H9 (cell line): ENCODE data around the gene PLIN3. TPM values are rescaled to one million over a fixed set of nuclear protein-coding genes. Genes with fewer than 3 reads are reported as not detected.
"Not testable (repeated sequence)": the region's sequence is repeated elsewhere in the genome, so short reads cannot be mapped to it uniquely, and the experiment has no call there.

ENCODE experiments used
- DNase-seq: peaks from one replicate; pipeline ENCODE4 v3.0.0-alpha.2; 2017
- H2AFZ ChIP-seq: one replicate; pipeline ENCODE4 v1.6.1; 2013; ENCODE audit warnings: mild to moderate bottlenecking, low read length, control low read depth, moderate library complexity
- H2AK5ac ChIP-seq: 2 replicates; pipeline ENCODE4 v1.6.1; 2013; ENCODE audit warnings: low read length, control low read depth, mixed read lengths; ENCODE audit not compliant: insufficient read length
- H2BK120ac ChIP-seq: one replicate; pipeline ENCODE4 v1.6.1; 2013; ENCODE audit warnings: low read depth, mild to moderate bottlenecking, low read length, control low read depth, inconsistent platforms; ENCODE audit not compliant: poor library complexity, severe bottlenecking
- H2BK12ac ChIP-seq: 2 replicates; pipeline ENCODE4 v1.6.1; 2013; ENCODE audit warnings: low read length, control low read depth, mixed read lengths, low read depth; ENCODE audit not compliant: insufficient read length
- H2BK15ac ChIP-seq: 2 replicates; pipeline ENCODE4 v1.6.1; 2013; ENCODE audit warnings: low read depth, low read length, control low read depth
- H2BK20ac ChIP-seq: one replicate; pipeline ENCODE4 v1.6.1; 2013; ENCODE audit warnings: low read depth, mild to moderate bottlenecking, low read length, control low read depth, inconsistent platforms; ENCODE audit not compliant: poor library complexity, severe bottlenecking
- H2BK5ac ChIP-seq: 2 replicates; pipeline ENCODE4 v1.6.1; 2013; ENCODE audit warnings: low read length, control low read depth, mixed read lengths; ENCODE audit not compliant: insufficient read length
- H3K14ac ChIP-seq: 2 replicates; pipeline ENCODE4 v1.6.1; 2013; ENCODE audit warnings: low read length, control low read depth; ENCODE audit not compliant: insufficient read depth
- H3K18ac ChIP-seq: 2 replicates; pipeline ENCODE4 v1.6.1; 2013; ENCODE audit warnings: low read depth, mild to moderate bottlenecking, mixed read lengths, low read length, control low read depth; ENCODE audit not compliant: insufficient read length
- H3K23ac ChIP-seq: 2 replicates; pipeline ENCODE4 v1.6.1; 2013; ENCODE audit warnings: low read length, control low read depth, mixed read lengths, low read depth; ENCODE audit not compliant: insufficient read length
- H3K23me2 ChIP-seq: 2 replicates; pipeline ENCODE4 v1.6.1; 2013; ENCODE audit warnings: low read depth, mild to moderate bottlenecking, mixed read lengths, low read length, control low read depth; ENCODE audit not compliant: insufficient read length, poor library complexity, severe bottlenecking
- H3K27ac ChIP-seq: 2 replicates; pipeline ENCODE4 v1.5.1; 2013; ENCODE audit warnings: low read length, control low read depth, mixed read lengths, low read depth; ENCODE audit not compliant: insufficient read length
- H3K27me3 ChIP-seq: 2 replicates; pipeline ENCODE4 v1.6.1; 2013; ENCODE audit warnings: low read length, control low read depth, inconsistent platforms; ENCODE audit not compliant: insufficient read depth
- H3K4ac ChIP-seq: 2 replicates; pipeline ENCODE4 v1.6.1; 2013; ENCODE audit warnings: low read depth, mild to moderate bottlenecking, control low read depth, inconsistent platforms, low read length, moderate library complexity
- H3K4me1 ChIP-seq: 2 replicates; pipeline ENCODE4 v1.6.1; 2013; ENCODE audit warnings: low read length, control low read depth, inconsistent platforms; ENCODE audit not compliant: insufficient read depth
- H3K4me2 ChIP-seq: 2 replicates; pipeline ENCODE4 v1.6.1; 2013; ENCODE audit warnings: low read length, control low read depth, mixed read lengths; ENCODE audit not compliant: insufficient read length, insufficient read depth
- H3K56ac ChIP-seq: 2 replicates; pipeline ENCODE4 v1.6.1; 2013; ENCODE audit warnings: low read depth, mild to moderate bottlenecking, mixed read lengths, low read length, control low read depth; ENCODE audit not compliant: insufficient read length
- H3K79me1 ChIP-seq: 2 replicates; pipeline ENCODE4 v1.6.1; 2013; ENCODE audit warnings: low read depth, mild to moderate bottlenecking, moderate library complexity, low read length, control low read depth, inconsistent platforms; ENCODE audit not compliant: insufficient read depth, poor library complexity, severe bottlenecking
- H3K79me2 ChIP-seq: 2 replicates; pipeline ENCODE4 v1.6.1; 2013; ENCODE audit warnings: low read length, control low read depth, inconsistent platforms; ENCODE audit not compliant: insufficient read depth
- H3K9ac ChIP-seq: 2 replicates; pipeline ENCODE4 v1.6.1; 2013; ENCODE audit warnings: low read length, control low read depth, mixed read lengths; ENCODE audit not compliant: insufficient read length; ENCODE audit errors: extremely low read depth
- H3K9me3 ChIP-seq: one replicate; pipeline ENCODE4 v1.6.1; 2013; ENCODE audit warnings: low read depth, low read length, inconsistent platforms; ENCODE audit not compliant: control insufficient read depth
- H3T11ph ChIP-seq: one replicate; pipeline ENCODE4 v1.6.1; 2013; ENCODE audit warnings: mild to moderate bottlenecking, low read length, control low read depth, inconsistent platforms
- H4K20me1 ChIP-seq: one replicate; pipeline ENCODE4 v1.6.1; 2013; ENCODE audit not compliant: control insufficient read depth, insufficient read length, insufficient read depth
- H4K5ac ChIP-seq: 2 replicates; pipeline ENCODE4 v1.6.1; 2013; ENCODE audit warnings: low read depth, mild to moderate bottlenecking, mixed read lengths, low read length, control low read depth; ENCODE audit not compliant: insufficient read length
- H4K8ac ChIP-seq: replicated peaks from 2 replicates; pipeline ENCODE4 v1.6.1; 2013; ENCODE audit warnings: low read length, control low read depth, mixed read lengths, low read depth; ENCODE audit not compliant: insufficient read length
- H4K91ac ChIP-seq: 2 replicates; pipeline ENCODE4 v1.6.1; 2013; ENCODE audit warnings: low read depth, mild to moderate bottlenecking, moderate library complexity, mixed read lengths, low read length, control low read depth; ENCODE audit not compliant: insufficient read length
- H3K27ac Mint-ChIP-seq, 3 experiments: 2 replicates in 2 of 3; 3 replicates in 1 of 3; pipeline ENCODE4 v1.8.0; 2020 to 2021; ENCODE audit warnings: mixed read lengths in 3 of 3, mild to moderate bottlenecking in 1 of 3, moderate library complexity in 1 of 3
- H3K27me3 Mint-ChIP-seq: 2 replicates; pipeline ENCODE4 v1.8.0; 2021; ENCODE audit warnings: low read depth, mild to moderate bottlenecking, moderate library complexity, mixed read lengths
- H3K36me3 Mint-ChIP-seq, 3 experiments: 2 replicates in 2 of 3; 3 replicates in 1 of 3; pipeline ENCODE4 v1.8.0; 2020 to 2021; ENCODE audit warnings: low read depth in 3 of 3, mixed read lengths in 3 of 3; ENCODE audit not compliant: insufficient read depth in 1 of 3
- H3K4me1 Mint-ChIP-seq, 2 experiments: 2 replicates each; pipeline ENCODE4 v1.8.0; 2020; ENCODE audit warnings: mixed read lengths in 2 of 2
- H3K4me3 Mint-ChIP-seq, 2 experiments: 2 replicates in 1 of 2; 3 replicates in 1 of 2; pipeline ENCODE4 v1.8.0; 2020 to 2021; ENCODE audit warnings: mild to moderate bottlenecking in 2 of 2, mixed read lengths in 2 of 2, moderate library complexity in 1 of 2
- H3K9me3 Mint-ChIP-seq, 2 experiments: 2 replicates in 1 of 2; 3 replicates in 1 of 2; pipeline ENCODE4 v1.8.0; 2020; ENCODE audit warnings: mild to moderate bottlenecking in 2 of 2, mixed read lengths in 2 of 2, moderate library complexity in 1 of 2
- WGBS: extraction: QIAGEN DNeasy Blood & Tissue Kit; methylation state at CpG from one replicate; pipeline ENCODE4 v1.1.7; 2013; ENCODE audit warnings: missing lambda C conversion rate, low lambda C conversion rate, mixed read lengths; ENCODE audit not compliant: insufficient read length; ENCODE audit errors: extremely low coverage; 5-methylcytosine and 5-hydroxymethylcytosine counted together
- total RNA-seq: library from RNA; stranded (reverse); gene quantifications from 2 replicates; pipeline ENCODE4 v1.2.1, GENCODE V29; 2021

PLIN3 gene
- total RNA-seq, 1 experiment from 2014 or later: 61.8 TPM

DNA sequence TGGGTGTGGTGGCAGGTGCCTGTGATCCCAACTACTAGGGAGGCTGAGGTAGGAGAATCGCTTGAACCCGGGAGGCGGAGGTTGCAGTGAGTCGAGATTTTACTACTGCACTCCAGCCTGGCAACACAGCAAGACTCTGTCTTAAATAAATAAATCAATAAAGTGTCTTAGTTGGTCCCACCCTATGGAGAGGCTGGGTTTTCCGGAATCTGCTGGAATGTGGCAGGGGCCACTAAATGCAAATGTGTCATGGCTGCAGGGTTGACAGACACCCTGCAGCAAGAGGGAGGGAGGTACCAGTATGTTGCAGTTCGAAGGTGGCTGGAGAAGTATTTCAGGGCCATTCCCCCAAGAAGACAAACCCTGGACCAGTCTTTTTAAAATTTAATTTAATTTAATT lies 17.5 kb upstream of the PLIN3 start:
- not testable (repeated sequence) for H3K9me3 ChIP-seq, H3K9me3 Mint-ChIP-seq, H3K79me1 ChIP-seq, H2AK5ac ChIP-seq, H2BK12ac ChIP-seq, H3K36me3 Mint-ChIP-seq, H3K56ac ChIP-seq, H3K27ac ChIP-seq, H4K5ac ChIP-seq, H3K18ac ChIP-seq, H3K4me1 ChIP-seq, H3K9ac ChIP-seq, H3K79me2 ChIP-seq, H4K91ac ChIP-seq, H2BK120ac ChIP-seq, H3K23me2 ChIP-seq, H3K27ac Mint-ChIP-seq, H3K27me3 ChIP-seq, H2BK20ac ChIP-seq, H2BK15ac ChIP-seq, DNase-seq, H3K4ac ChIP-seq, H3K4me3 Mint-ChIP-seq, H3K4me2 ChIP-seq, H4K20me1 ChIP-seq, H3K23ac ChIP-seq, H2BK5ac ChIP-seq, H3K4me1 Mint-ChIP-seq, H3K14ac ChIP-seq, H2AFZ ChIP-seq, H3T11ph ChIP-seq, H4K8ac ChIP-seq
- no CpG with 5 or more reads among the region's 6 CpGs for WGBS
- peaks cover 13% of the 10 kb centered on the region for H3K27me3 Mint-ChIP-seq

DNA sequence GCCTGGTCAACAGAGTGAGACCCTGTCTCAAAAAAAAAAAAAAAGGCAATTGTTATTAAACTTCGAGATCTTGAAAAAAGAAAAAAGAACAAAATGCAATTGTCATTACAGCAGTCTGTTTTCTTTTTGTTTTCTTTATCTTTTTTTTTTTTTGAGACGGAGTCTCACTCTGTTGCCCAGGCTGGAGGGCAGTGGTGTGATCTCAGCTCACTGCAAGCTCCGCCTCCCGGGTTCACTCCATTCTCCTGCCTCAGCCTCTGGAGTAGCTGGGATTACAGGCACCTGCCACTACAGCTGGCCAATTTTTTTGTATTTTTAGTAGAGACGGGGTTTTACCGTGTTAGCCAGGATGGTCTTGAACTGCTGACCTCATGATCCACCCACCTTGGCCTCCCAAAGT lies 15.4 kb upstream of the PLIN3 start:
- H3K4ac ChIP-seq, H2BK15ac ChIP-seq, H3K27me3 Mint-ChIP-seq, H3K9ac ChIP-seq, H3K27ac Mint-ChIP-seq, H4K91ac ChIP-seq, H3K27me3 ChIP-seq, H3K4me3 Mint-ChIP-seq, H2BK5ac ChIP-seq, H3T11ph ChIP-seq, H3K9me3 Mint-ChIP-seq, H3K27ac ChIP-seq, H3K79me2 ChIP-seq, H3K4me1 ChIP-seq, H3K9me3 ChIP-seq, H2BK12ac ChIP-seq, H4K5ac ChIP-seq, H4K8ac ChIP-seq, H3K4me1 Mint-ChIP-seq, H3K23ac ChIP-seq, H3K4me2 ChIP-seq, H3K56ac ChIP-seq, H3K36me3 Mint-ChIP-seq, H2BK20ac ChIP-seq, H2AK5ac ChIP-seq, H2AFZ ChIP-seq, H4K20me1 ChIP-seq, H3K18ac ChIP-seq, H3K79me1 ChIP-seq, H3K23me2 ChIP-seq, DNase-seq, H2BK120ac ChIP-seq, H3K14ac ChIP-seq: not testable (repeated sequence)
- WGBS: no CpG with 5 or more reads among the region's 6 CpGs
